PFSK-1 (cell line): ENCODE data around the gene NFKBIL1.

Experiments used
- POLR2AphosphoS5 ChIP-seq: IDR thresholded peaks from 2 replicates; pipeline ENCODE4 v1.6.1; 2012; ENCODE audit warnings: low read depth, mild to moderate bottlenecking, control low read depth, low read length, moderate library complexity
- SIN3A ChIP-seq: IDR thresholded peaks from 2 replicates; pipeline ENCODE4 v1.6.1; 2012; ENCODE audit warnings: mild to moderate bottlenecking, low read length, moderate library complexity, borderline replicate concordance; ENCODE audit not compliant: insufficient read depth

DNA sequence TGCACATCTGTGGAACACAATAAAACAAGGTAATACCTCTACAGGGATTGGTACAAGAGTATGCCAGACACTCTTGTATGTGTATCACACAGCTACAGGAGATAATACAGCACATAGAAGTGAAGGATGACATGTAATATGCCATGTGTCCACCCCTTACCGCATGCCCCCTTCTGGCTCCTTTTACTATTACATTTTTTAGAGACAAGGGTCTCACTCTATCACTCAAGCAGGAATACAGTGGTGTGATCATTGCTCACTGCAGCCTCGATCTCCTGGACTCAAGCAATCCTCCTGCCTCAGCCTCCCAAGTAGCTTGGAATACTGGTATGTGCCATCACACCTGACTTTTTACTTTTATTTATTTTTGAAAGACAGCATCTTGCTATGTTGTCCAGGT lies 49.6 kb downstream of the NFKBIL1 start:
- TF ChIP-seq POLR2AphosphoS5 = no peak
- no peak for TF ChIP-seq SIN3A
